Trophoblast cell (in vitro differentiated cells and primary cell): ENCODE measurements around the gene FNDC3A.
"Not testable (repeated sequence)": the region's sequence is repeated elsewhere in the genome, so short reads cannot be mapped to it uniquely, and the experiment has no call there.

Experiments
- DNase-seq, 2 donors: peaks; one replicate each; pipeline ENCODE4 v3.0.0-alpha.2; 2016
- H2AFZ ChIP-seq: 2 replicates; pipeline ENCODE4 v1.6.1; 2013; ENCODE audit warnings: low read length, moderate library complexity, mild to moderate bottlenecking; ENCODE audit not compliant: insufficient read depth, poor library complexity
- H2AK5ac ChIP-seq: 2 replicates; pipeline ENCODE4 v1.6.1; 2013; ENCODE audit warnings: mild to moderate bottlenecking, low read length
- H2BK120ac ChIP-seq: 2 replicates; pipeline ENCODE4 v1.6.1; 2013; ENCODE audit warnings: low read length, mild to moderate bottlenecking, moderate library complexity; ENCODE audit not compliant: insufficient read depth, poor library complexity
- H2BK12ac ChIP-seq: 2 replicates; pipeline ENCODE4 v1.6.1; 2013; ENCODE audit warnings: mild to moderate bottlenecking, low read length, moderate library complexity
- H2BK5ac ChIP-seq: 2 replicates; pipeline ENCODE4 v1.6.1; 2013; ENCODE audit warnings: low read length, low read depth, moderate library complexity, mild to moderate bottlenecking; ENCODE audit not compliant: poor library complexity
- H3K14ac ChIP-seq: 2 replicates; pipeline ENCODE4 v1.6.1; 2013; ENCODE audit warnings: mild to moderate bottlenecking, low read length
- H3K18ac ChIP-seq: 2 replicates; pipeline ENCODE4 v1.6.1; 2013; ENCODE audit warnings: mild to moderate bottlenecking, low read length
- H3K23ac ChIP-seq: 2 replicates; pipeline ENCODE4 v1.6.1; 2013; ENCODE audit warnings: low read length
- H3K27ac ChIP-seq: 2 replicates; pipeline ENCODE4 v1.5.1; 2013; ENCODE audit warnings: low read depth, mild to moderate bottlenecking, inconsistent platforms, low read length, moderate library complexity
- H3K27me3 ChIP-seq: 2 replicates; pipeline ENCODE4 v1.6.1; 2013; ENCODE audit warnings: inconsistent platforms, mild to moderate bottlenecking, low read length, moderate library complexity; ENCODE audit not compliant: insufficient read depth
- H3K36me3 ChIP-seq, 2 experiments: 1 replicate in 1 of 2; 2 replicates in 1 of 2; pipeline ENCODE4 v1.6.1; 2013; ENCODE audit warnings: low read length in 2 of 2, mild to moderate bottlenecking in 2 of 2, moderate library complexity in 1 of 2; ENCODE audit not compliant: insufficient read depth in 2 of 2, control insufficient read depth in 1 of 2
- H3K4ac ChIP-seq: 2 replicates; pipeline ENCODE4 v1.6.1; 2013; ENCODE audit warnings: low read depth, mild to moderate bottlenecking, low read length, moderate library complexity
- H3K4me1 ChIP-seq, 2 experiments: 1 replicate in 1 of 2; 2 replicates in 1 of 2; pipeline ENCODE4 v1.6.1; 2013; ENCODE audit warnings: low read length in 2 of 2, mild to moderate bottlenecking in 2 of 2, moderate library complexity in 1 of 2; ENCODE audit not compliant: insufficient read depth in 2 of 2, control insufficient read depth in 1 of 2
- H3K4me2 ChIP-seq: 2 replicates; pipeline ENCODE4 v1.6.1; 2013; ENCODE audit warnings: inconsistent platforms, mild to moderate bottlenecking, low read length, moderate library complexity
- H3K4me3 ChIP-seq: 2 replicates; pipeline ENCODE4 v1.5.1; 2013; ENCODE audit warnings: mild to moderate bottlenecking, low read depth, low read length, inconsistent platforms
- H3K79me1 ChIP-seq: one replicate; pipeline ENCODE4 v1.6.1; 2013; ENCODE audit warnings: low read length
- H3K79me2 ChIP-seq: 2 replicates; pipeline ENCODE4 v1.6.1; 2013; ENCODE audit warnings: low read length, mild to moderate bottlenecking; ENCODE audit not compliant: control insufficient read depth, insufficient read depth, poor library complexity
- H3K9ac ChIP-seq: 2 replicates; pipeline ENCODE4 v1.6.1; 2013; ENCODE audit warnings: mild to moderate bottlenecking, low read length
- H3K9me3 ChIP-seq: 2 replicates; pipeline ENCODE4 v1.6.1; 2013; ENCODE audit warnings: low read depth, mild to moderate bottlenecking, control low read depth, inconsistent platforms, low read length; ENCODE audit not compliant: insufficient read depth
- H4K12ac ChIP-seq: 2 replicates; pipeline ENCODE4 v1.6.1; 2013; ENCODE audit warnings: low read depth, mild to moderate bottlenecking, low read length, moderate library complexity
- H4K8ac ChIP-seq: 2 replicates; pipeline ENCODE4 v1.6.1; 2013; ENCODE audit warnings: low read depth, mild to moderate bottlenecking, low read length, moderate library complexity
- H4K91ac ChIP-seq: one replicate; pipeline ENCODE4 v1.6.1; 2013; ENCODE audit warnings: low read depth, mild to moderate bottlenecking, low read length, moderate library complexity
- whole genome bisulfite sequencing: extraction: QIAGEN DNeasy Blood & Tissue Kit; methylation state at CpG from one replicate; pipeline ENCODE4 v1.1.7; 2013; ENCODE audit warnings: missing lambda C conversion rate; ENCODE audit not compliant: insufficient read length, insufficient coverage; ENCODE audit errors: extremely low coverage; 5-methylcytosine and 5-hydroxymethylcytosine counted together

The FNDC3A gene

DNA sequence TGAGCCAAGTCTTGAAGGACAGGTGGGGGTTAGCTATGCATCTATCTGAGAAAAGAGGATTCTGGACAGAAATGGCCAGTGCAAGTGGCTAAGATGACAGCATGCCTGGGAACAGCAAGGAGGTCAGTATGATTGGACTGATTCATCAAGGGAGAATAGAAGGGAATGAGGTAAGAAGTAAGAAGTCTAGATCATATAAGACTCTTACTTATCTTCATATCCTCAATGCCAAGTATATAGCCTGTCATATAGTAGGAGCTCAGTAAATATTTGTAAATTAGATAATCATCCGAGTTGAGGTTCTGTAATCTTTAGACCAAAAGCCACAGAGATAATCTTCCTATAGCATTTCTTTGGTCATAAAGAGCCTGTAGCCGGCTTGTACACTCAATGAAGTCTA is 141.2 kb downstream of the FNDC3A start:
- no CpG with 5 or more reads among the region's 2 CpGs for WGBS
- H3K36me3 ChIP-seq: peaks cover 12 to 16% of the 10 kb centered on the region in 2 experiments
- H3K9ac ChIP-seq: no peak overlapping the region
- H2AK5ac ChIP-seq: no peak overlapping the region
- H3K9me3 ChIP-seq: peaks cover 4% of the 10 kb centered on the region
- H2BK5ac ChIP-seq: no peak overlapping the region
- no peak overlapping the region for H3K4me3 ChIP-seq
- H3K4me2 ChIP-seq: no peak overlapping the region
- H3K27ac ChIP-seq: no peak overlapping the region
- H2AFZ ChIP-seq: no peak overlapping the region
- H4K91ac ChIP-seq: no peak overlapping the region
- no peak overlapping the region for H4K12ac ChIP-seq
- H3K4ac ChIP-seq: no peak overlapping the region
- H3K27me3 ChIP-seq: no peaks in the 10 kb centered on the region
- no peak overlapping the region for H3K23ac ChIP-seq
- no peak for DNase-seq
- H3K18ac ChIP-seq: no peak overlapping the region
- no peaks in the 10 kb centered on the region for H3K79me2 ChIP-seq
- no peak overlapping the region for H2BK12ac ChIP-seq
- H4K8ac ChIP-seq: no peak overlapping the region
- H2BK120ac ChIP-seq: no peak overlapping the region
- no peaks in the 10 kb centered on the region for H3K4me1 ChIP-seq
- no peak overlapping the region for H3K14ac ChIP-seq
- H3K79me1 ChIP-seq: no peaks in the 10 kb centered on the region

DNA sequence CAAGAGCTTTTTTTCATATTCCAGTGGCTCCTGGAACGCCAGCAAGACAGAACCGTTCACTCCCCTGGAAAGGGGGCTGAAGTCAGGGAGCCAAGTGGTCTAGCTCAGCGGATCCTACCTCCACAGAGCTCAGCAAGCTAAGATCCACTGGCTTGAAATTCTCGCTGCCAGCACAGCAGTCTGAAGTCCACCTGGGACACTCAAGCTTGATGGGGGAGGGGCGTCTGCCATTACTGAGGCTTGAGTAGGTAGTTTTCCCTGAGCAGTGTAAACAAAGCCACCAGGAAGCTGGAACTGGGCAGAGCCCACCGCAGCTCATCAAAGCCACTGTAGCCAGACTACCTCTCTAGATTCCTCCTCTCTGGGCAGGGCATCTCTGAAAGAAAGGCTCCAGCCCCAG is 142.7 kb downstream of the FNDC3A start:
- not testable (repeated sequence) for H2AFZ ChIP-seq, H3K9ac ChIP-seq, H3K9me3 ChIP-seq, DNase-seq, H2BK12ac ChIP-seq, H2BK5ac ChIP-seq, H3K4ac ChIP-seq, H3K27ac ChIP-seq, H3K18ac ChIP-seq, H2BK120ac ChIP-seq, H3K4me2 ChIP-seq, H2AK5ac ChIP-seq, H3K79me2 ChIP-seq, H4K12ac ChIP-seq, H3K14ac ChIP-seq, H4K91ac ChIP-seq, H3K4me3 ChIP-seq, H4K8ac ChIP-seq, H3K27me3 ChIP-seq, H3K23ac ChIP-seq, H3K4me1 ChIP-seq, H3K79me1 ChIP-seq
- H3K36me3 ChIP-seq: peaks cover 12 to 16% of the 10 kb centered on the region in 2 experiments
- no CpG with 5 or more reads among the region's 6 CpGs for WGBS

- Histone ChIP-seq H4K12ac (no peak overlapping the region), H3K4me1 (no peaks in the 10 kb centered on the region), H3K27ac (no peak overlapping the region), H3K18ac (no peak overlapping the region), H2BK12ac (no peak overlapping the region), H4K91ac (no peak overlapping the region), H3K4ac (no peak overlapping the region), H3K4me3 (no peak overlapping the region), H3K27me3 (no peaks in the 10 kb centered on the region), H3K9me3 (no peaks in the 10 kb centered on the region), H3K4me2 (no peak overlapping the region), H4K8ac (no peak overlapping the region), H3K79me2 (no peaks in the 10 kb centered on the region), H3K14ac (no peak overlapping the region), H3K23ac (no peak overlapping the region), H2AFZ (no peak overlapping the region), H2AK5ac (no peak overlapping the region), H2BK120ac (no peak overlapping the region), H2BK5ac (no peak overlapping the region), H3K9ac (no peak overlapping the region), H3K79me1 (no peaks in the 10 kb centered on the region), H3K36me3 (peaks cover 0 to 2% of the 10 kb centered on the region in 2 experiments)
- DNase-seq: no peak
- WGBS: no CpG with 5 or more reads among the region's 5 CpGs
These were observed 149.1 kb downstream of the FNDC3A start for GRCh38 chr13:49124693-49125304.

- peaks cover 3 to 5% of the 10 kb centered on the region in 2 experiments for H3K36me3 ChIP-seq
- H3K27me3 ChIP-seq: no peaks in the 10 kb centered on the region
- no peak overlapping the region for H3K23ac ChIP-seq
- no CpG with 5 or more reads among the region's 2 CpGs for WGBS
- H3K4ac ChIP-seq: no peak overlapping the region
- H2BK12ac ChIP-seq: no peak overlapping the region
- no peak overlapping the region for H3K4me3 ChIP-seq
- no peak overlapping the region for H2AK5ac ChIP-seq
- H2AFZ ChIP-seq: no peak overlapping the region
- no peak overlapping the region for H3K18ac ChIP-seq
- H3K4me1 ChIP-seq: no peaks in the 10 kb centered on the region
- no peak overlapping the region for H2BK120ac ChIP-seq
- no peak overlapping the region for H2BK5ac ChIP-seq
- H3K9me3 ChIP-seq: no peaks in the 10 kb centered on the region
- H3K14ac ChIP-seq: no peak overlapping the region
- no peak overlapping the region for H4K8ac ChIP-seq
- H3K79me2 ChIP-seq: no peaks in the 10 kb centered on the region
- no peaks in the 10 kb centered on the region for H3K79me1 ChIP-seq
- no peak overlapping the region for H3K4me2 ChIP-seq
- DNase-seq: no peak
- no peak overlapping the region for H4K91ac ChIP-seq
- no peak overlapping the region for H3K9ac ChIP-seq
- H4K12ac ChIP-seq: no peak overlapping the region
- H3K27ac ChIP-seq: no peak overlapping the region
These were observed 150.3 kb downstream of the FNDC3A start for GRCh38 chr13:49125964-49126524.
